ENCODE data around the gene GNG5. TPM values are rescaled to one million over a fixed set of nuclear protein-coding genes. Genes with fewer than 3 reads are reported as not detected.

The GNG5 gene
- total and polyA plus RNA-seq, 11 donors: 129 to 299 (median 167) TPM

DNA sequence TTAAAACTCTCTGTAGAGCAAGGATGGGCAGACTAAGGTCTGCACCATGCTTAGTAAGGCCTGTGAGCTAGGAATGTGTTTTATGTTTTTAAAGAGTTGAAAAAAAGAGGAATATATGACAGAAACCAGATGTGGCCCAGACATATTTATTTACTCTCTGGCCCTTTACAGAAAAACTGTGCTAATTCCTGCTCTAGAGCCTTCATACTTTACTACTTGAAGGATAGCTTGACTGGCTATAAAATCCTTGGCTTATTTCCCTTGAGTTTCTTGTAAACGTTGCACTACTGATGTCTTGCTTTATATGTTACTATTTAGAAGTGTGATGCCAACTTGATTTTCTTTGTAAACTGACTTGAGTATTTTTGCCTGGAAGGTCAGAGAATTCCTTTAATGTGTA, 34.4 kb upstream of the GNG5 start:
- Histone ChIP-seq H3K9me3 (no peaks in the 10 kb centered on the region), H3K36me3 (peaks cover 0 to 38% (median 14%) of the 10 kb centered on the region in 9 donors), H3K4me3 (no peak overlapping the region), H3K4me1 (no peaks in the 10 kb centered on the region), H3K27me3 (no peaks in the 10 kb centered on the region), H3K27ac (no peak overlapping the region)
- 42 to 78% (median 64%) methylated on average over 1 of the region's 1 CpG for WGBS, 4 donors
- ATAC-seq (no peak), DNase-seq (no peak)
- intact Hi-C loops (cut with DNase I): loop anchor here in 1 of 10 donors (10.0 kb wide), 1 partner anchor 96 kb away; no protein-coding TSS in a partner anchor
- TF ChIP-seq, protein P1, sequence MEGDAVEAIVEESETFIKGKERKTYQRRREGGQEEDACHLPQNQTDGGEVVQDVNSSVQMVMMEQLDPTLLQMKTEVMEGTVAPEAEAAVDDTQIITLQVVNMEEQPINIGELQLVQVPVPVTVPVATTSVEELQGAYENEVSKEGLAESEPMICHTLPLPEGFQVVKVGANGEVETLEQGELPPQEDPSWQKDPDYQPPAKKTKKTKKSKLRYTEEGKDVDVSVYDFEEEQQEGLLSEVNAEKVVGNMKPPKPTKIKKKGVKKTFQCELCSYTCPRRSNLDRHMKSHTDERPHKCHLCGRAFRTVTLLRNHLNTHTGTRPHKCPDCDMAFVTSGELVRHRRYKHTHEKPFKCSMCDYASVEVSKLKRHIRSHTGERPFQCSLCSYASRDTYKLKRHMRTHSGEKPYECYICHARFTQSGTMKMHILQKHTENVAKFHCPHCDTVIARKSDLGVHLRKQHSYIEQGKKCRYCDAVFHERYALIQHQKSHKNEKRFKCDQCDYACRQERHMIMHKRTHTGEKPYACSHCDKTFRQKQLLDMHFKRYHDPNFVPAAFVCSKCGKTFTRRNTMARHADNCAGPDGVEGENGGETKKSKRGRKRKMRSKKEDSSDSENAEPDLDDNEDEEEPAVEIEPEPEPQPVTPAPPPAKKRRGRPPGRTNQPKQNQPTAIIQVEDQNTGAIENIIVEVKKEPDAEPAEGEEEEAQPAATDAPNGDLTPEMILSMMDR (IDR thresholded peaks at IDR 0.05): no peak
- no peak for TF ChIP-seq POLR2A (IDR thresholded peaks at IDR 0.05)

DNA sequence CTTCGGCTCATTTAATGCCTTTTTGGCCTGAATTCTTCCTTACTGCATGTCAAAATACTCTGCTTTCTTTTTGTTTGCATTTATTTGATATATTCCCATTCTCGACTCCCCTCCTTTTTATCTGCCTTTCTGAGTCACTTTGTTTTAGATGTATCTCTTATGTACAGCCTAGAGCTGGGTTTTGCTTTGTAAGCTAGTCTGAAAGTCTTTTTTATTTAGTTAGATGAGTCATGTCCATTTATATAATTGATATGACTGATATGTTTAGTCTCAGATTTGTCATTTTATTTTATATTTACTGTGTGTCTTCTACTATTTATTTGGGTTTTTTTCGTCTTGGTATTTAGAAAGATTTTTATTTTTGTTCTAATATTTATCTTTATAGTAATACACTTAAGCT, 33.6 kb upstream of the GNG5 start:
- H3K4me3 ChIP-seq: no peak overlapping the region
- no peaks in the 10 kb centered on the region for H3K27me3 ChIP-seq
- H3K27ac ChIP-seq: no peak overlapping the region
- intact Hi-C loops (cut with DNase I): loop anchor here in 1 of 10 donors (10.0 kb wide), 1 partner anchor 95 kb away; no protein-coding TSS in a partner anchor
- peaks cover 0 to 38% (median 14%) of the 10 kb centered on the region in 9 donors for H3K36me3 ChIP-seq
- no peaks in the 10 kb centered on the region for H3K9me3 ChIP-seq
- no peaks in the 10 kb centered on the region for H3K4me1 ChIP-seq
- ATAC-seq (no peak), DNase-seq (no peak)
- 91 to 95% (median 94%) methylated on average over 3 of the region's 3 CpGs for WGBS, 4 donors
- TF ChIP-seq POLR2A (IDR thresholded peaks at IDR 0.05): no peak
- TF ChIP-seq, protein P1 (IDR thresholded peaks at IDR 0.05): no peak

DNA sequence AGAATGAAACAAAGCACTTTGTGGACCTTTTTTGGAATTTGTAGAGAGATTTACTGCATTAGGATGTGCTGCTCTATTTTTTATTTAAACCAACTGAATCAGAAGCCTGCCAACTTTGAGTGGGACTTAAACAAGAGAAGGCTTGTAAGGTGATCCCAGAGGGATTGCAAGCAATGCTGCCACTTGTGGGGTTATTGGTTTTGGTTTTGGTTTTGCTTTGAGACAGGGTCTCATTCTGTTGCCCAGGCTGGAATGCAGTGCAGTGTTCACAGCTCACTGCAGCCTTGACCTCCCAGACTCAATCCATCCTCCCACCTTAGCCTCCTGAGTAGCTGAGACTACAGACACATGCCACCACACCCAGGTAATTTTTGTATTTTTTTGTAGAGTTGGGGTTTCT, 32.2 kb upstream of the GNG5 start:
- TF ChIP-seq, protein P1 (IDR thresholded peaks at IDR 0.05): no peak
- no peak for TF ChIP-seq POLR2A (IDR thresholded peaks at IDR 0.05)
- no peak for ATAC-seq
- no peaks in the 10 kb centered on the region for H3K9me3 ChIP-seq

DNA sequence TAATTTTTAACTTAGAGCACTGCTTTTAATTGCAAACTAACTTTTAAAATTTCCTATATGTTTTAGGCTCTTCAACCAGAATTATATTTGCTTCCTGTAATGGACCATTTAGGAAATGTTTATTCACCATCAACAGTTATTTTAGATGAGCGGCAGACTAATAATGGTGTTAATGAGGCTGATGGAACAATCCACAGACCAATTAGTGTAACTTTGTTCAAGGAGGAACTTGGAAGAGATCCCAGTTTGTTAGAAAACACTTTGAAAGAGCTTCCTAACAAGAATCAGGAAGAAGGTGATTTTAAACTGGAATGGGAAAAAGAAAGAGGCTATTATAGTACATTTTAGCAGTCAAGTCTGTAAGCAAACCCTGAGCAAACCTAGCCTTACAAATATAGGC, 19.4 kb upstream of the GNG5 start:
- WGBS, 4 donors: 73 to 100% (median 78%) methylated on average over 1 of the region's 1 CpG
- no peak overlapping the region for H3K27ac ChIP-seq
- no peak overlapping the region for H3K4me3 ChIP-seq
- H3K36me3 ChIP-seq: peaks cover 0 to 13% (median 0%) of the 10 kb centered on the region in 9 donors
- TF ChIP-seq POLR2A (IDR thresholded peaks at IDR 0.05): no peak
- DNase-seq: no peak
- no peaks in the 10 kb centered on the region for H3K4me1 ChIP-seq
- H3K27me3 ChIP-seq: no peaks in the 10 kb centered on the region
- ATAC-seq: no peak
- H3K9me3 ChIP-seq: no peaks in the 10 kb centered on the region
- intact Hi-C loops (cut with DNase I): no loop called here

More for the DNA sequence above, 32.2 kb upstream of the GNG5 start:
- Histone ChIP-seq H3K36me3 (peaks cover 0 to 34% (median 14%) of the 10 kb centered on the region in 9 donors), H3K4me3 (no peak overlapping the region), H3K27ac (no peak overlapping the region), H3K4me1 (no peaks in the 10 kb centered on the region), H3K27me3 (no peaks in the 10 kb centered on the region)
- intact Hi-C loops (cut with DNase I): no loop called here
- no peak for DNase-seq

DNA sequence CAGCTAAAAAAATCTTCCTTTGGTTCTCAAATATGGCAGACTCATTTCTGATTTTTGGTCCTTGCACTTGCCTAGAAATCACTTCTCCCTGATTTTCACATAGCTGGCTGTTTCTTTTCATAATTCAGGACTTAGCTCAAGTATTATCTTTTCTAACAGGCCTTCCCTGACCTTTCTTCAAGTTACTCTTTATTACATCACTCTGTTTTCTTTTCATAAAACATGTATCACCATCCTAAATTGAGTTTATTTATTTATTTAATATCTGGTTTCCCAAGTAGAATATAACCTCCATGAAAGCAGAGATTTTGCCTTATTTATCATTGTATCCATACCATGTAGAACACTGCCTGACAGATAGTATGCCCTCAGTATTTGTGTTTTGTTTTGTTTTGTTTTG, 18.2 kb upstream of the GNG5 start:
- H3K36me3 ChIP-seq: peaks cover 0 to 13% (median 0%) of the 10 kb centered on the region in 9 donors
- TF ChIP-seq POLR2A (IDR thresholded peaks at IDR 0.05): no peak
- TF ChIP-seq, protein P1 (IDR thresholded peaks at IDR 0.05): no peak
- no peaks in the 10 kb centered on the region for H3K4me1 ChIP-seq
- no peak for ATAC-seq
- no peaks in the 10 kb centered on the region for H3K27me3 ChIP-seq
- DNase-seq: no peak
- H3K4me3 ChIP-seq: no peak overlapping the region
- H3K9me3 ChIP-seq: no peaks in the 10 kb centered on the region
- intact Hi-C loops (cut with DNase I): no loop called here
- no peak overlapping the region for H3K27ac ChIP-seq

Data from heart left ventricle (tissue), 16 donors.